HG03575 (cell line): ENCODE data around the gene XYLT2.

Experiments
- ATAC-seq: cut with Tn5 transposase; IDR thresholded peaks from one replicate; pipeline ENCODE4 v1.9.1; 2021; ENCODE audit not compliant: unreplicated experiment, insufficient number of reproducible peaks, low FRiP score; ENCODE audit errors: extremely low read depth

XYLT2 gene

GRCh38 chr17:50346313-50347116, 589 bp downstream of the XYLT2 start:
- ATAC-seq: no peak

GRCh38 chr17:50347117-50347893, 1.4 kb downstream of the XYLT2 start:
- no peak for ATAC-seq

- no peak for ATAC-seq
Measured at GRCh38 chr17:50347894-50348291, 2.0 kb downstream of the XYLT2 start.

GRCh38 chr17:50348522-50349242, 2.8 kb downstream of the XYLT2 start:
- ATAC-seq: no peak

GRCh38 chr17:50349243-50349600, 3.3 kb downstream of the XYLT2 start:
- no peak for ATAC-seq

- ATAC-seq: no peak
Measured at GRCh38 chr17:50350733-50351132, 4.8 kb downstream of the XYLT2 start.

- ATAC-seq: no peak
Measured at GRCh38 chr17:50352072-50352692, 6.3 kb downstream of the XYLT2 start.

GRCh38 chr17:50352693-50353599, 7.0 kb downstream of the XYLT2 start:
- no peak for ATAC-seq

- no peak for ATAC-seq
Measured at GRCh38 chr17:50353600-50354195, 7.8 kb downstream of the XYLT2 start.

GRCh38 chr17:50354198-50354597, 8.3 kb downstream of the XYLT2 start:
- no peak for ATAC-seq

- no peak for ATAC-seq
Measured at GRCh38 chr17:50354776-50355175, 8.8 kb downstream of the XYLT2 start.

GRCh38 chr17:50355336-50355700, 9.4 kb downstream of the XYLT2 start:
- ATAC-seq: no peak

GRCh38 chr17:50355701-50356341, 9.9 kb downstream of the XYLT2 start:
- ATAC-seq: no peak

GRCh38 chr17:50356418-50356817, 10.5 kb downstream of the XYLT2 start:
- no peak for ATAC-seq

- no peak for ATAC-seq
Measured at GRCh38 chr17:50356892-50357510, 11.1 kb downstream of the XYLT2 start.

- no peak for ATAC-seq
Measured at GRCh38 chr17:50358177-50358576, 12.3 kb downstream of the XYLT2 start.

- no peak for ATAC-seq
Measured at GRCh38 chr17:50359005-50359699, 13.2 kb downstream of the XYLT2 start.
